GM03348 (cell line): ENCODE data around the gene PARD3B.
A peak's percentile ranks its signal among the peaks of the same experiment; 100 is the strongest.
"Not testable (repeated sequence)": the region's sequence is repeated elsewhere in the genome, so short reads cannot be mapped to it uniquely, and the experiment has no call there.

Source experiments
- DNase-seq: peaks from one replicate; pipeline ENCODE4 v3.0.0; 2012; ENCODE audit warnings: low spot score

The PARD3B gene

DNA sequence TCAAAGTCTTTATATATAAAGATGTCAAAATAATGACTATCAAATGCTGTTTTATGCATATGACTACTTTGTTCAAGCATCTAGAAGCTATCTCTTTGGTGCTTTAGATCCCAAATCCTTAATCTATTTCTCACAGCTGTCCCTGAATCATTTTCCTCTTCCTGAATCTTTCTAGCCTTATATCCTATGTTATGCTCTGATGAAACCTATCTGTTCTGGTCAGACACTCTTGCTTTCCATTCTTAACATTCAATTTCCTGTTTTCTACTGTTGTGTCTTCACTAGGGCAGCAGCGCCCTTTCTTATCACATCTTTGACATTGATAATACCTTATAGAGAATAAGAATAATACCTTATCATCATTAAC, 6.3 kb upstream of the PARD3B start:
- DNase-seq: no peak

DNA sequence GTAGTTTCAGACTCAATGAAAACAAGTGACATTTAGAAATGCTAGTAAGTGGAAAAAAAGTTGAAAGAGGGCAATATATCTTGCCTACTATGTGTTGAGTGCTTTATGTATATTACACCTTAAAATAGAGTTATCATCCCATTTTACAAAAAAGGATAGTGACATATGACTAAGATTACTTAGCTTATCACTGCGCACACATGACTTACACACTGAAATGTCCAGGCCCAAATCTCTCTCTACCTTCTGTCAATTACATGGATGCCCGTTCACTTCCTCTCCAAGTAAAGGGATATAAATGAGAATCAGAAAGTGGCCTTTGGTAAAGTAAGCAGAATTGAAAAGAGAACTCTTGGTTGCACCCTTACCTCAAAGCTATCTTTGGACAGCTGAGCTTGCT, 3.6 kb upstream of the PARD3B start:
- DNase-seq: no peak

DNA sequence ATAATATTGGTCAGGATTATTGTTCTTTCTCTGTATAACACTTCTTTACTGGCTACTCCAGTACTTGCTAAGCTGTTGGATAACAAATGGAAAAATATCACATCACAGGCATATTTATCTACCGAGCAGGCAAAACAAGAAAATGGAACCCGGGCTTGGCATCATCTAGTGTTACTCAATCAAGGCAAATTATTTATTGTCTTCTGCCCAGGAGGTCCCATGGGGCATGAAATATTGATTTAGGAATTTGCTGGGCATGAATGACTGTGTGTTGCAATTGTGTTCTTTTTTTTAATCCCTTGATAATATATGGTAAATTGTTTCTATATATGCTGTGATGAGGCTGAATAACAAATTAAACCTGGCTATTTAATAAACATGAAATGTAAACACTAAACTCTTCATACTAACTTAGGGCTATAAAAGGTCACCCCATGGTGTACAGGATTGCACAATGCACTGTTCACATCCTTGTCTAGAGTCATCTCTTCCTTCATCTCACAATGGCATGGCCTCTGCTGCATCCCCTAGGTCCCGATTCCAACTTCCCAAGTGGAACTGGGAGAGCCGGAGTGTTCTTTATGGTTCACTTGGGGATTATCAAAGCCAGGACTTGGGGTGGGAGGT, 2.2 kb upstream of the PARD3B start:
- no peak for DNase-seq

DNA sequence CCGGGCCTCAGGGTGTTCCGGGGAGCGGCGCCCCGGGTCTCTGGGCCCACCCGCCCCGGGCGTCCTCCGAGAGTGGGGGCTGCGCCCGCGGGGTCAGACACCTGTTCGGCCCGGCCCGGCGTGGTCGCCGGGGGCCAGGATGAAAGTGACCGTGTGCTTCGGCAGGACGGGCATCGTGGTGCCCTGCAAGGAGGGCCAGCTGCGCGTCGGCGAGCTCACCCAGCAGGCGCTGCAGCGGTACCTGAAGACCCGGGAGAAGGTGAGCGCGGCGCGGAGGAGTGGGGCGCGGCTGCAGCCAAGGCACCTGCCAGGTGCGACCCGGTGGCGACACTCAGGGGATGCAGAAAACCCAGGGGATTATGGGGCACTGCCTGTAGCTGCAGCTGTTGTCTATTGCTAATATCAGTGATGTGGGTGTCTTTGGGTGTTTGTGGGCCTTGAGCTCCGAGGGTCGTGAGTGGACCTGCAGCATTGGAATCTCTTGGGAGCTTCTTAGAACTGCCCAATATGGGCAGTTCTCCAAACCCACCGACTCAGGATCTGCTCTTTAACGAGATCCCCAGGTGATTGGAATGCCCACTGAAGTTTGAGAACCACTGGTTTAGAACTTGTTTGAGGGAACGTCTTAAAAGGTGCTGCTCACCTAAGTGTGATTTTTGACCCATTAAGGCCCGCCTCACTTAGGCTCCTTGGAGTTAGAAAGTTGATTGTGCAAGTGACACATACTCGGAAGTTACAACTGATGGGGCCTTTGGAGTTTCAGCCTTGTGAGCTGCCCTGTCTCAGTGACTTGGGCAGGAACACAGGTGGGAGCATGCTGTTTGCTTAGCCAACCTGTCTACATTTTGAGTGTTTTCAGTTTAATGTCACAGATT, 823 bp downstream of the PARD3B start:
- DNase-seq: no peak

DNA sequence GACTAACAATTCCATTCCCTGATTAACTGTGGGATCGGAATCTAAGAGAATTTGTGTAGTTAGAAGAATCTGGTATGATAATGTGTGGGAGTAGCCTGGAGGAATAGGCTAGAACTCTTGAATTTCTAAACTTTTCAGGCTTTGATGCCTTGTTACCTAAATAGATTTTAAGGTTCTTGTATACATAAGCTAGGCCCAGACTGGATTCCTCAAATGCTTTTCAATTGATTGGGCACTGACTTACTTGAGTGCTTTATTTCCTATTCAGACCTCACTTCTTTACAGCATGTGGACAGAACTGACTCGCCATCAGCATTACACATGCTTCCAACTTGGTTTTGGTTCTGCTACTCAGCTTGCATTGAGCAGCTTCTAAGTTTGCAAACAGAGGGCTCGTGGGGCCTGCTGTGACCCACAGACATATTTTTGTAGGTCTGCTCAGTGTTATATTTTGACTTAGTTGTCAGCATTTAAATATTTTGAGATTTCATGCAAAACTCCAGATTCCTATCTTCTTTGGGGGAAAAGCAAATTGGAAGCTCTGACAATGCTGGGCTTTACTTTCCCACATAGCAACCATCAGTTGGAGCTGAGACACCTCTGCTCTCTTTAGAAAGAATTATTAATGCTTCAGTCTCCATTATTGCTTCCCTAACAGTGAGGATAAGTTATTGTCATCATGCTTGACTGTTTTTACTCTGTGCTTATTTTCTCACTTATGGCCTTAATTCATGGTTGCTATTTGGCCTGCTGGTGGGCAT, 5.7 kb downstream of the PARD3B start:
- DNase-seq: peak; percentile 62

DNA sequence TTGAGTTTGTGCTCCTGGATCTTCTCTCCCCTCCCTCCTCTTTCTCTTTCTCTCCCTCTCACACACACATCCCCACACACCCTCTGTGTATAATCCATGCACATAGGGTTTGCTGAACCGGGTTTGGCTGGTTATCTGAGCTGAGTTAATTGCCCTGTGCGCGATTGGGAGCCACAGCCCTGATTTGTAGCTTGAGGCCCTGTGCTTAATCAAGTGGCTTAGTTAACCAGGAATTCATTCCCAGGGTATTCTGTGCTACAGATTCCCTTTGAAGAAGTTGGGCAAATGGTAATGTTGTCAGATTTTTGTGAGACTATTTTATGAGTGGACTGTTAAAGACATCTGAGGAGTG, 6.2 kb downstream of the PARD3B start:
- no peak for DNase-seq

DNA sequence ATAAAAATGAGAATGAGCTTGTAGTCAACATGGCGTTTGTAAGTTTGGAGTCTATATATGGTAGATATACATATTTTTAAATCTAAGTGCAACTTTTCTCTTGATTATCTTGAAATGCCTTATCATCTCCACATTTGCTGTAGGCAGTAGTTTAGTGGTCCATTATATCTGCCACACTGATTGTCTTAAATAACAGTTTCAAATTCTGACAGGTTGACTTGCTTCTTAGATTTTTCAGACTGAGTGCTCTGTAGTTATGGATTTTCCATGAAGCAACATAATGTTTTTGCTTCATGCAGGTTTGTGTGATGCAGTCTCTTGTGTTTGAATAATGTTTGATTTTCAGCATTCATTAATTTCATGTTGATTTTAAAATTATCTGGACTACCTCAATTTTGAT, 12.3 kb downstream of the PARD3B start:
- no peak for DNase-seq

DNA sequence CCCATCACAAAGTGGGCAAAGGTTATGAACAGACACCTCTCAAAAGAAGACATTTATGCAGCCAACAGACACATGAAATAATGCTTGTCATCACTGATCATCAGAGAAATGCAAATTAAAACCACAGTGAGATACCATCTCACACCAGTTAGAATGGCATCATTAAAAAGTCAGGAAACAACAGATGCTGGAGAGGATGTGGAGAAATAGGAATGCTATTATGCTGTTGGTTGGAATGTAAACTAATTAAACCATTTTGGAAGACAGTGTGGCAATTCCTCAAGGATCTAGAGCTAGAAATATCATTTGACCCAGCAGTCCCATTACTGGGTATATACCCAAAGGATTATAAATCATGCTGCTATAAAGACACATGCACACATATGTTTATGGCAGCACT, 14.1 kb downstream of the PARD3B start:
- not testable (repeated sequence) for DNase-seq

DNA sequence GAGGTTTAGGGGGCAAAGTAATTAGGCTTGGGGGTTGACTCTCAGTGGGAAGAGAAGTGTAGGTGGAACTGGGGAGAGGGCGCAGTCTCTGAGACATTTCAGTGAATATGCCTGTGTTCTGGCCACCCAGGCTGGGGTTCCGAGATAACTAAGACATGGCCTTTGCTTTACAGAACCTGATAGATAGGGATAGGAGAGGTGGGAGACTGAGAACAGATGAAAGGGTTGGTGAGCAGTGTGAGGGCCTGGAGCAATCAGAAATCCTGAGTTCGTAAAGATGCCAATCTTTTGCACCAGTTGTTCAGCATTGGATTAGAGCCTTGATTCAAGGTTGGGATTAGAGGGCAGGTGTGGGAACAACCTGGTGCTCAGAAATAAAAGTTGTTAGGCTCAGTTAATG, 15.6 kb downstream of the PARD3B start:
- DNase-seq: no peak

DNA sequence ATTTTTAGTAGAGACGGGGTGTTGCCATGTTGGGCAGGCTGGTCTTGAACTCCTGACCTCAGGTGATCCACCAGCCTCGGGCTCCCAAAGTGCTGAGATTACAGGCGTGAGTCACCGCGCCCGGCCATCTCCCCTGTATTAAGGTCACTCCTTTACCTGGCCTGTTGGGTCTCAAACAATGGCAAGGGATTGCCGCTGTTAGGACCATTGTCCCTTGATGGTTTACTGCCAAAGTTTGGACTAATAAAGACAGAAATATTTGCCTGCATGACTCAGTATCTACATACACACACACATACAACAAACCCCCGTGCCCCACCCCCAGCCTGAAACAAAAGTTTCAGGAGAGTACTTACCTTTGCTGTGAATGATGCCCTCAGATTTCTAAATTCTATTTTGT, 16.5 kb downstream of the PARD3B start:
- no peak for DNase-seq

DNA sequence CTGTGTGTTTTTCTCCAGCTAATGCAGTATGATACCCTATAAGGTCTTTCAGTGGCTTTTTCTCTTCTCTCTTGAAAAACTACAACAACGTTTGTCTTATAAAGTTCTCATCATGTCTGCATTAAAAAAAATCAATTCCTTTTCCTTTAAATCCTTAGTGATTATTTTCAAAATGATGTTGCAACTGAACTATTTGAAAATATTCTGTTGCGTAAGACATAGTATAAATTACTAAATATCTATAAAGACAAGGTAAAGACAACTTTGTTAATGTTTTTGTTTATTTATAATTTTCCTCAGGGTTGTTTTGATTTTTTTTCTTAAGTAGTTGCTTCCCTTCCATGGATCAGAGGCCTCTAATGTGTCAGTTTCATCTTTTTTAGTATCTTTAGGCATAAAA, 21.2 kb downstream of the PARD3B start:
- no peak for DNase-seq

DNA sequence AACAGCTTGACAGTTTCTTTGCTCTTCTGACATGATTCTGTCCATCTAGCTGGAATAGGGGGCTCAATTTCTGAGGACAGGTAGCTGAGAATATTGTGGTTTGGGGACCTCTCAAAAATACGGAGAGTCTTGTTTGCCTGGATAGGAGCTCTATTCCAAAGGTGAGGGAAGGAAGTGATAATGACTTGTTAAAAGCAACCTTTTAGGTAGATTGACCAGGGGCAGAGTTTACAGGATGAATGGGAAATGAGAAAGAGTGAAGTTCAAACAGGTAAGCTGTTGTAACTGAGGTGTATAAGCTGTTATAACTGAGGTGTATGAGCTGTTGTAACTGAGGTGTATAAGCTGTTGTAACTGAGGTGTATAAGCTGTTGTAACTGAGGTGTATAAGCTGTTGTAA, 25.1 kb downstream of the PARD3B start:
- DNase-seq: no peak

DNA sequence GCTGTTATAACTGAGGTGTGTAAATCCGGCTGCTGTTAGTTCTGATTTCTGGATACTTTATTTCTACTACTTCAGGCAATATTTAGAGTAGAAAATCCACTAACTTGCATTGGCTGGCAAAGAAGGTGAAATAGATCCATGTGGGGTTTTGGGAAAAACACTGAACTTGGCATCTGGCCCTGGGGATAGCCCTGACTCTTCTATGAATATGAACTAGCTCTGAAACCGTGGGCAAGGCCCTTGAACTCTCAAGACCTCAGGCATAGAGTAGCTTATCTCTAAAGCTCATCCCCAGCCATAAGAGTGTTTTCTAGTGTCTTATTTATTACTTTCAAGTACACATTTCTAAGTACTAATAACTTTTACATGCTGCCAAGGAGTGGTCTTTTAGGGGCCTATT, 25.8 kb downstream of the PARD3B start:
- DNase-seq: no peak

DNA sequence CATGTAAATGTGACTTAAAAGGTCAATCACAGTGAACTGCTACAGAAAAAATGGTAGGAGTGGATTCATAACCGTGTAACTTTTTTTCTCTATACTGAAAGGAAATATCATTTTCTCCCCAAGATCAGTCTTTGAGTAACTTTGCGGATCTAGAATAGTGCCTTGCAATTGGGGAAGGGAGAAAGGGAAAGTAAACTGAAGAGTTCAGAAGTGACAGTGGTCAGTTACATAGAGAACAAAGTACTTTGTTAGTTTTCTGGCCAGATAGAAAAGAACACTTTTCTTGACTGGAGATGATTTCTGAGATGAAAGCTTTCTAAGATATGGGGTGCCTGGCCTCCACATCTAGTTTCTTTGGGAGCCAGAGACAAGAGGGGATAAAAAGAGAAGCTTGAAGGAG, 26.6 kb downstream of the PARD3B start:
- no peak for DNase-seq

DNA sequence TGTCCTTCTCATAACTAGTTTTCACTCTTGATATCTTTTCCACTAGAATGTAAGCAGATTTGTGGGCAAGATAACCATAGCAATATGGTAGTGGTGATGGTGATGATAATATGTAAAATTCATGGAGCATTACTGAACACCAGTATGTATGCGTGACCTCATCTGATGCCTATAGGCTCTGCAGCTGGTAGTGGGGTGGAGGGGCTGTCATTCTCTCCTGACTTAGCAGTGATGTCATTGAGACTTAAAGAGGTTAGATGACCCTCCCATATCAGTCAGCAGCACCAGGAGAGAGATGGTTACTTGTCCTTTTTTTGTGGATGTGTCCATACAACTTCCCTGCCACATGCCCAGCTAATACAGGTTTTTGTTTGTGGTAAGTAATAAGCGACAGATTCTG, 27.9 kb downstream of the PARD3B start:
- no peak for DNase-seq

DNA sequence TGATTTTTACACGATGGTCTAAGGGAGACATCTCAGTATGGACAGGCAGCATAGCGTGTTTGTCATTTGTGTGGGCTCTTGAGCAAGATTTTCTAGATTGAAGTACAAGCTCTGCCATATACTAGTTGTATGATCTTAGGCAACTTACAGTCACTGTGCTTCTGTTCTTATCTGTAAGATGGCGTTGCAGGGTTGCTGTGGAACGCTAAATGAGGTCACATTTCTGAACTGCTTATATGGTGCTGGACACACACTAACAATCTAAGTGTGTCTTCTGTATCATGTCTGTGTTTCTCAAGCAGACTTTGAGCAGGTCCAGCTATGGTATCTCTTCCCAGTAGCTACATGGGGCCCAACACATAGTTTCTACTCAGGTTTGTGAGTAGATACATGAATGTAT, 29.2 kb downstream of the PARD3B start:
- DNase-seq: no peak

DNA sequence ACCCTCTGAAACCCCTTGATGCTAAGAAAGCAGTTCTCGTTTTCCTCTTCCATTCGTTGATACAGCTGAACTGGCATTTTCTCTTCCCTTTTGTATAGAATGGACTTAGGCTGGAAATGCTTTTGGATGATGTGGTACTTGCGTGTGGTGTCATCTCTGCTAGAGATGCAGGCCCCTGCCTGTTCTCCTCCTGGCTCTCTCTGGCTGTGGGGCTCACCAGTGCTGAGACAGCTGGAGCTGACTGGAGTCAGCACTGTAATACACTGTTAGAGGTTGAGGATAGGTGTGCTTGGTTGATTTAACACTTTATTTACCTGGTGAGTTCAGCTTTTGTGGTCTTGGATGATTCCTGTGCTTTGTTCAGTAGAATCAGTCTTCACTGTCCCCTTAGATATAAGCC, 30.2 kb downstream of the PARD3B start:
- DNase-seq: no peak

DNA sequence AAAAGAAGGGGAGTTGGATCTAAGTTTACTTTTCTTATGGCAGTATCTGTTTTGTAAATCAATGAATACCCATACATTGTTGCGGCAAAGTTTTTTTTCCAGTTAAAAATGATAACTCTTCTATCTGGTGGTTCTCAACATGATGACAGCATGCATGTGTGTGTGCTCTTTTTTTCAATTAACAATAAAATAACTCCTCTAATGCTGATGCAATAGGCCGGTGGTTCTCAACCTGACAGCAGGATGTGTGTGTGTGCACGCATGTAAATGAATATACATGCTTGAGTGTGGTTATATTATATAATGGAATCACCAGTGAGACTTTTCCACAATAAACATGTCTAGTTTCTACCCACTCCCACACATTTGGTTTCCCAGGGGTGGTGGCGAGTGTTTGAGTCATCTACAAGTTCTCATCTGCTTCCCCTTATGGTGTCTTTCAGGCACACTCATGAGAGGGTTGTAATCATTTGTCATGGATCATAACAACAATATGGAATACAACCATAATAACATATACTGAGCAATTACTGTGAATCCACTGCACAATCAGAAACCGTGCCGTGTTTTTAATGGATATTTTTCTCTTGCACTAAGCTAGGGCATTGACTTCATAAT, 31.2 kb downstream of the PARD3B start:
- no peak for DNase-seq

DNA sequence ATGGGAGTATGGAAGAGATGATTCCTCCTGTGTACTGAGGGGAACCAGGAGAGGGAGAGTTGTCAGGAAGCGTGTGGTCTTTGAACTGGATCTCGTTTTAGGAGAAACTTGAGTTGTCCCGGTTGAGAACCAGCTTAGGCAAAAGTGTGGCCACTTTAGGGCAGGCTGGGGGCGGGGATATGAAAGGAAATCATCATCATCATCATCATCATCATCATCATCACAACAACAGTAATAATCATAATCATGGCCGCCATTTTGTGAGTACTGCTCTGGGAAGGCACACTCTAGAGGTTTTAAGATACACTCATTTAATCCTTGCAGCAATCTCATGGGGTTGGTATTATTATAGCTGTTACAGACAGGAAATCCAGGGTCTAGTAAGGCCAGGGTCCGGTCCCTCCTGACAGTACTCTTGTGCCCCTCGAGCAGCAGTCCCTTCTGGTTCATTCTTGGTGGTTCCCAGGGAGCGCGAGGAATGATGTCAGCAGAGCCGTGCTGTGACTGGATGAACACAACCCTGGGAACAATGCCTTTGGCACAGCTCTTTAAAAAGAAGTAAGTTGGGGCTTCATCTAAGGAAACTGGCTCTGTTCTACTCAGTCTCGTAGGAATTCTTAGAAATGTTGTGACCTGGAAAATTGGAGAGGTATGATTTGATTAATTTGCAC, 33.8 kb downstream of the PARD3B start:
- no peak for DNase-seq

DNA sequence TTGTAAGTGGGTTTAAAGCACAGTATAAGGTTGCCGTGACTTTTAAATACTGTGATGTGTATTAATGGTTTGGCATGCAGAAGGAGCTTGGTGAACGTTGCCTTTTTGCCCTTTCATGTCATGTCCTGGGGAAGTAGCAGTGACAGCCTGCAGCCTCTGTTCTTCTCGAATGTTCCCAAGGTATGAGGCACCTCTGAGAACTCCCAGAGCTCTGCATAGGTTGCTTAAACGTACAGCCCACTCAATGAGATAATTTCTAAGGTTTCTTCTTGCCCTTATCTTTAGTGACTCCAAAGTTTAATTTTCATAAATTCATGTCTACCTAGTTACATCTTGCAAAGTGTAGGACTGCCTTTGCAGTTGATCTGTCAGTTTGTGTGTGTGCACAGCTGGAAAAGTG, 36.7 kb downstream of the PARD3B start:
- no peak for DNase-seq

DNA sequence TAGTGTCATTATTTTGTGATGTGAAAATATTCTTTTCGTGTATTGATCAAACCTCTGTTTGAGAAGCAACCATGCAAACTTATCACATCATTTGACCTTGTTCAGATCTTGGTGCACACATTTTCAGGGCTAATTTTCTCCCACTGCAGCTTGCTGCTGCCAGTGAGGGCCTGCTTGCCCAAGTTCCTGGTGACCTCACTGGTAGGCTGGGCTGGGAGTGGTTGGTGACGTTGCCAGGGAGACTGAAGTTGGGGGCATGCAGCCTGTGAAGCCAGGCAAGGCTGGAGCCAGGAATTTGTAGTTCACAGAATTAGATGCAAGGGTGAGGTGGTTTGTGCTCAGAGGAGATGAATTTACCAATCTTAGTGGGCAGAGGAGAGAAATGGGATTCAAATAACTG, 38.5 kb downstream of the PARD3B start:
- no peak for DNase-seq

DNA sequence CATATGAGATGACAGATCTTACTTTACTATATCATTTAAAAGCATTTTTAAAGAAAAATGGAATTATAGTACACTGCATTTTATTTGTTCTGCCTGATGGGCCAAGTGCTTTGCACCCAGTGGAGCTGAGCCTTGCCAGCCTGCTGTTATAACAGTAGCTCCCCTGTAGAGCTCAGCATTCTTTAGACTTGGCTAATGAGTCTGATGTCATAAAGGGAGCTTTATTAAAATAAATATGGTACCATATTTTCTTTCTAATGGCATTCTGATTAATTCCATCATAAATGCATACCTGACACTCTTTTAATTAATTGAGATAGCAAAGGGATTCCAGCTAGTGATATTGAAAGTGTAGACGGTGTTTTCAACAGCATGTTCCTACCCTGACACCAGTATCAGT, 40.7 kb downstream of the PARD3B start:
- no peak for DNase-seq
